NOMO-1 treated with DMSO at 0.1 percent for 48 hours (cell line): ENCODE measurements around the gene MED16.
"Not testable (repeated sequence)": the region's sequence is repeated elsewhere in the genome, so short reads cannot be mapped to it uniquely, and the experiment has no call there.

Experiments used
- DNase-seq: peaks from one replicate; lab custom pipeline; 2025; ENCODE audit not compliant: unreplicated experiment; lab: John Stamatoyannopoulos, UW

Gene MED16

DNA sequence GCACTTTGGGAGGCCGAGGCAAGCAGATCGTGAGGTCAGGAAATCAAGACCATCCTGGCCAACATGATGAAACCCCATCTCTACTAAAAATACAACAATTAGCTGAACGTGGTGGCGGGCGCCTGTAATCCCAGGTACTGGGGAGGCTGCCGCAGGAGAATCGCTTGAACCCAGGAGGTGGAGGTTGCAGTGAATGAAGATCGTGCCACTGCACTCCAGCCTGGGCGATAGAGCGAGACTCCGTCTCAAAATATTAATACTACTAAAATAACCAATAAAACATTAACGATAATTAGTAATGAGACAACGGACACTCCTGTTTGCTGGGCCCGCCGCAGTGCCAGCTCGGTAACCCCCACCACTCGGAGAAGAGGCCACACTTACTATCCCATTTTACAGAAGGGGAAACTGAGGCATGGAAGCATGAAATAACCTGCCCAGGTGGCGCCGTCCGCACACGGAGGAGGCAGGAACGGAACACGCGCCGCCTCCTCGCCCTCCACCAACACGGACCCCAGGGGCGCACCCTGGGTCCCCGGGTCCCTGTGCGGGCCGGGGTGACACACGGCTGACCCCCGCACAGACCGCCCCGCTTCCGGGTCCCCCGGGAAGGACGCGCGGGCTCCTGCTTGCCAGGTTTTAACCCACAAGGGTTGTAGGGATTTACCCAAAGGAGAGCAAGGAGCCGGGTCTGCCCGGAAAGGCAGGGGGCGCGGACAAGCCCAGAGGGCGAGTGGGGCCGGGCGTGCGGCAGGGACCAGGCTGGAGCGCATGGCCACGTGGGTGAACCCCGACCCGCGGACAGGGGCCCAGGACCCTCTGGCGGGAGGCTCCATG lies 18.4 kb upstream of the MED16 start:
- no peak for DNase-seq

- no peak for DNase-seq
These were observed 14.3 kb upstream of the MED16 start for GRCh38 chr19:907183-907853.

DNA sequence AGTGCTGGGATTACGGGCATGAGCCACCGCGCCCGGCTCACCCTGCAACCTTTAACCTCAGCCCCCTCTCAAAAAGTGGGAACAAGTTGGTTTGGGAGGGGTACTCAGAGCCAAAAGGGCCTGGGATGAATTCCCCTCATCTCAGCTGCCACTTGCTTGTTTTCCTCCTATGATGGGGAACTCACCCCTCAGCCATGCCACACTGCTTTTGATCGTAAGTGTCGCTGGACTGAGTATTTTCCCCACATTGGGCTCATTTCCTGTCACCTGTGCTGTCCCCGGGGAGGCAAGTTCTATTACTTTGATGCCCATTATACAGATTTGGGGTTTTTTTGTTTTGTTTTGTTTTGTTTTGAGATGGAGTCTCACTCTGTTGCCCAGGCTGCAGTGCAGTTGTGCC lies 13.5 kb upstream of the MED16 start:
- no peak for DNase-seq

DNA sequence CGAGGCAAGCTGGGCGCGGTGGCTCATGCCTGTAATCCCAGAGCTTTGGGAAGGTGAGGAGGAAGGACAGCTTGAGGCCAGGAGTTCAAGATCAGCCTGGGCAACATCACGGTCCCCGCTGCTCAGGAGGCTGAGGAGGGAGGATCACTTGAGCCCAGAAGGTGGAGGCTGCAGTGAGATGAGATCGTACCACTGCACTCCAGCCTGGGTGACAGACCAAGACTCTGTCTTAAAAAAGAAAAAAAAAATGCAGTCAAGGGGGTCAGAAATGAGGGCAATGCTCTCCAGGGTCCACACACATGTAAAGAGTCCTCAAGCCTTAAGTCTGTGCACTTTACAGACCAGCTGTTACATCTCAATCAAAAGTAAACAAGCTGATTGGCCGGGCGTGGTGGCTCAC lies 11.6 kb upstream of the MED16 start:
- no peak for DNase-seq

DNA sequence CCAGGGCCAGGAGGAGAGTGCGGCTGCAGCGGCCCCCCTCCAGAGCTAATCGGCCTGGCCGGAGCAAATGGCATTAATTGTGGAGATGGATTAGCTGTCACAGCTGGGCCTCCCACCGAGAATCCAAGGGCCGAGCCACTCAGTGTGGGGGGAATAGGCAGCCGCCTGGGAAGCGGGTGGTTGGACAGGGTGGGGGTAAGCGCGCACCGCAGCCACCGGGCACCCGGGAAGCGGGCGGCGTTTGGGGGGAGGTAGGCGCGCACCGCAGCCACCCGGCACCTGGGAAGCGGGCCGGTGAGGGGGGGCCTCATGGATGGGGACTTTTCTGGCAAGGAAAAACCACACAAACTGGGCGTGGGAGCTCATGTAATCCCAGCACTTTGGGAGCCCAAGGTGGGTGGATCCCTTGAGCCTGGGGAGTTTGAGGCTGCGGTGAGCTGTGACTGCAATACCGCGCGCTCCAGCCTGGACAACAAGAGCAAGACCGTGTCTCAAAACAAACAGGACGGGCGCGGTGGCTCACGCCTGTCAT lies 10.3 kb upstream of the MED16 start:
- no peak for DNase-seq

DNA sequence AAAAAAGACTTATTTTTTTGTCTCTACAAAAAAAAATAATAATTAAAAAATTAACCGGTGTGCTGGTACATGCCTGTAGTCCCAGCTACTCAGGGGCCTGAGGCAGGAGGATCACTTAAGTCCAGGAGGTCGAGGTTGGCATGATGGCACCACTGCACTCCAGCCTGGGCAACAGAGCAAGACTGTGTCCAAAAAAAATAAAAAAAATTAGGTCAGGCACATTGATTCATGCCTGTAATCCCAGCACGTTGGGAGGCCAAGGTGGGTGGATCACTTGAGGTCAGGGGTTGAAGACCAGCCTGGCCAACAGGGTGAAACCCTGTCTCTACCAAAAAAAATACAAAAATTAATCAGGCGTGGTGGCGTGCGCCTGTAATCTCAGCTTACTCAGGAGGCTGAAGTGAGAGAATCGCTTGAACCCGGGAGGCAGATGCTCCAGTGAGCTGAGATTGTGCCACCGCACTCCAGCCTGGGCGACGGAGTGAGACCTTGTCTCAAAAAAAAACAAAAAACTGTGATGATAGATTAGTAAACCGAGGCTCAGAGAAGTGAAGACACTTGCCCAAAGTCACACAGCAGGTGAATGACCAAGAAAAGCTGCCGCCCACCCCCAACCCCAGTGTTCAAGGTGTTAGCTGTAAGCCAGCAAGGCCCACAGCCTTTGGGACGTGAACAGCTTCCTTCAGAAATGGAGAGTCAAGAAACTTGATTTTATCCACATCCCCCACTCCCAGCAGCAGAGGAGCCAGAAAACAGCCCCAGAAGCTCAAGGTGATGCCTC lies 9.6 kb upstream of the MED16 start:
- no peak for DNase-seq

GRCh38 chr19:902093-902370 lies 9.0 kb upstream of the MED16 start:
- DNase-seq = no peak

GRCh38 chr19:901216-902092 lies 8.5 kb upstream of the MED16 start:
- DNase-seq = no peak

DNA sequence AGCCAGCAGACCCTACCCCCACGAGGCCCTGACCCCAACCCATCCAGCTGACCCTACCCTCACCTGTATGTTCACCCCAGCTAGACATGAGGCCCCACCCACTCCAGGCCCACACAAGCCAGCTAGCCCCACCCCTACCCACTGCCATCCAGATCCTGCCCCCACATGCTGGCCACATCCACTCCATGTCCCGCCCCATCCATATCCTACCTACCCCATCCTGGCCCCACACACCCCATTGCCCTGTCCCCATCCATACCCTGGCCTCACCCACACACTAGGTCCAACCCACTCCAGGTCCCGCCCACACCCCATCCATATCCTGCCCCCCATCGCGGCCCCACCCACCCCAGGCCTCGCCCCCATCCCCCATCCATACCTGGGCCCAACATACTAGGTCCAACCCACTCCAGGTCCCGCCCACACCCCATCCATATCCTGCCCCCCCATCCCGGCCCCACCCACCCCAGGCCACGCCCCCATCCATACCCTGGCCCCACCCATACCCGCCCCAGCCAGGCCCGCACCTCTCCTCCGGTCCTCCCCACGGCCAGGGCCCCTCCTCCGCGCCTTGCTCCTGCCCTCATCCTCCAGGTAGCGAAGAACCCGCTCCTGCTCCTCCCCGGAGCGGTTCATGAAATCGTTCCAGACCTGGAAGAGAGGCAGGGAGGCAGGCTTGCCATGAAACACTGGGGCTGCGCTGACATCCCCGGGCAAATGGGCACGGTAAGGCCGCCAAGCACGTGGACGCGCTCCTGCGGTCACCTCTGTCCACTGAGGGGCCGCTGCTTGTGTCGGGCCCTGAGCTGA lies 7.5 kb upstream of the MED16 start:
- no peak for DNase-seq

- DNase-seq = no peak
These were observed 7.0 kb upstream of the MED16 start for GRCh38 chr19:900043-900301.

DNA sequence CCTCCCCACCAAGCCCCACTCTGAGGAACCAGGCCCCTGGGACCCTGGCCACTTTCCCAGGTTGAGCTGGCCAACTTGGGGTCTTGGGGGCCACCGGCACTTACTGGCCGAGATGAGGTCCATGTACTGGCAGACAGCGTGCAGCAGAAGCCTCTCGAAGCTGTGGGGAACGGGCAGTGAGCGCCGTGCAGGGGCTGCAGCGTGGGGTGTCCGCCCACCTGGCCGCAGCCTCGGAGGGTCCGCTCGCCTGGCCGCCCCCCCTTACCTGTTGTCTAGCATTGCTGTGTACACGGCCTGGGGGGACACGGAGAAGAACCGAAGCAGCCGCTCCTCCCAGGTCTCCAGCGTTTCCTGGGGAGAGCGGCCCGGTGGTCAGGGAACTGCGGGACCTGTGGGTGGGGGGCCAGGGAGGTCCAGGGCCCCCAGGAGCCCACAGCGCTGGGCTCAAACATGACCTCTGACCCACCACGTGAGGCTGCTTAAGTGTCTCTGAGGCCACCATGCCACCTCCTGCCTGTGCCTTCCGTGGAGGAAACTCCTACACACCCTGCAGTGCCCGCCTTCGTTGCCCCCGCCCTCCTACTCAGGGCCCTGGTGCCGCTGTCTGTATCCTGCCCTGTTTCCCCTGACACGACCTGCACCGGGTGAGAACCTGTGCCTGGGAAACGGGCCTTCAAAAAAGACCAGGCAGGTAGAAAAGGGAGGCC lies 6.5 kb upstream of the MED16 start:
- DNase-seq = no peak

DNA sequence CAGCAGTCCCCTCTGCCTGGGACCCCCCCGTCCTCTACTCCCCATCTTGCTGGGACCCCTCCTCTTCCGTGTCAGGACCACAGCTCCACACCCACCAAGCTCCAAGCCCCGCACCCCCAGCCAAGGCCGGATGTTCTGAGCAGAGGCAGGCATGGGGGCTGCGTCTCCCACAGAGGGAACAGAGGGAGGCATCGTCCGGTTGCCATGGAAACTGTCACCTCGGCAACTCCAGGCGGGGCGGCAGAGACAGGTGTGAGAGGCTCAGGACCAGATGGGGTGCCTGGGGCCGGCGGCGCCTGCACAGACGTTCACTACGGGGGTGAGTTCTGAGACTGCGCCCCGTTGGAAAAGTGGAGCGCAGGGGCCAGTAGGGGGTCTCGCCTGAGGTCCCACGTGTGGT lies 5.7 kb upstream of the MED16 start:
- DNase-seq = no peak

DNA sequence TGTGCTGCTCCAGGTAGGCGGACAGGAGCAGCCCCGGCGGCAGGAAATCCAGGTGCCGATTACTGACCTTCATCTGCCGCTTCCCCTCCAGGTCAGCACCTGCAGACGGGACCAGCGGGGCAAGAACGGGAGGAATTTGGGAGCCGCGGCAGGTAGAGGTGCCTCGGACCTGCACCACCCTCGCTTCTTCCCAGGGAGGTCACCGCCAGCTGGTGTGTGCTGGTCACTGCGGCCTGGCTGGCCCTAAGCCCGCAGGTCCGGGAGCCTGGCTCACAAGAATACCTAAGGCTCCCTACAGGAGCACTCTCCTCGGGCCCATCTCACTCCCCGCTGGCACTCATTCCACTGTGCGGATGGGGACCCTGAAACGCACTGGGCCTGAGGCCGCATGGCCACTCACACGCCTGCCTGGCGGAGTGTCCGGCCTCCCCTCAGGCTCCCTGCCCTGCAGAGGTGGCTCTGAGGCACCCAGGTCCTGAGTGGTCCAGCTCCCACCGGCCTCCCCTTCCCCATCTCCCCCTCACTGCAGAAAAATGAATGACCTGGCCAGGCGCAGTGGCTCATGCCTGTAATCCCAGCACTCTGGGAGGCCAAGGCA lies 4.6 kb upstream of the MED16 start:
- no peak for DNase-seq

DNA sequence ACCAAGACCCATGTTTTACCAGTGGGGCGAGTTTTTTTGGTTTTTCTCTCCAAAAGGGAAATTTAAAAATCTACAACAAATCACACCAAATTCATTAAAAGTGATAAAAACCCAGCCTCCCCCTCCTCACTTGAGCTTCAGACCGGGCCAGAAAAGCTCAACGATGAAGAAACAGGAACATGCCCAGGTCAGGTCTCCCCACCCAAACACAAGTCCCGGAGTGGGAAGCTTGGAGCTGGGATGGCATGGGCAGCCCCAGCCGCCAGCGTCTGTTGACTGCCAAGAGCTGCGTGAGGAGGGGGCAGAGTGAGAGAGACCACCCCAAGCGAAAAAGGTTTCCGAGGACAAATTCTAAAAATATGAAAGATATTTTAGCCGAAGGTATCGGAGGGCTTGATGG lies 4.0 kb upstream of the MED16 start:
- no peak for DNase-seq

GRCh38 chr19:896434-896833 lies 3.4 kb upstream of the MED16 start:
- no peak for DNase-seq

GRCh38 chr19:892243-892893 lies 619 bp downstream of the MED16 start:
- DNase-seq = no peak

DNA sequence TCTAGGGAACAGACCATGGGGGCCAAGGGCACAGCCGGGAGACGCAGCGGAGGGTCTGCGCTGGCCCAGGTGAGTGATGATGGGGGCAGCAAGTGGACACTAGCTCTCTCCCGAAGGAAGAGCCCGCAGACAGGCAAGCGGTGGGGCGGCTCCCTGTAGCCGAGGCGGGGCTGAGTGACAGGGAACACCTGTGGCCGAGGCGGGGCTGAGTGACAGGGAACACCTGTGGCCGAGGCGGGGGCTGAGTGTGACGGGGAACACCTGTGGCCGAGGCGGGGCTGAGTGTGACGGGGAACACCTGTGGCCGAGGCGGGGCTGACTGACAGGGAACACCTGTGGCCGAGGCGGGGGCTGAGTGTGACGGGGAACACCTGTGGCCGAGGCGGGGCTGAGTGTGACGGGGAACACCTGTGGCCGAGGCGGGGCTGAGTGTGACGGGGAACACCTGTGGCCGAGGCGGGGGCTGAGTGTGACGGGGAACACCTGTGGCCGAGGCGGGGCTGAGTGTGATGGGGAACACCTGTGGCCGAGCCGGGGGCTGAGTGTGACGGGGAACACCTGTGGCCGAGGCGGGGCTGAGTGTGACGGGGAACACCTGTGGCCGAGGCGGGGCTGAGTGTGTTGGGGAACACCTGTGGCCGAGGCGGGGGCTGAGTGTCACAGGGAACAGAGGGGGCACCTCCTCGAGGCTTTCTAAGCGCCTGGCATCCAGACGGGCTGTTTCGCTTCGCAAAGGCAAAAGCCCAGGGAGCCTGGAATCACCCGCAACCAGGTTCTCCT lies 1.4 kb downstream of the MED16 start:
- not testable (repeated sequence) for DNase-seq

GRCh38 chr19:890831-891230 lies 2.2 kb downstream of the MED16 start:
- DNase-seq = no peak
